Loucy (cell line): ENCODE results near the gene ASTN2.

Experiments
- EZH2phosphoT487 ChIP-seq: fragments of 200-600 bp; IDR thresholded peaks from 2 replicates; pipeline ENCODE4 v1.6.1; 2018; ENCODE audit warnings: antibody characterized with exemption, mild to moderate bottlenecking, moderate library complexity, borderline replicate concordance
- TF ChIP-seq, protein P1 (sequence below): fragments of 200-600 bp; sonication (generic); conservative IDR thresholded peaks from 2 replicates; pipeline ENCODE4 v1.5.1; 2014; ENCODE audit warnings: mild to moderate bottlenecking, antibody characterized with exemption, low read length

DNA sequence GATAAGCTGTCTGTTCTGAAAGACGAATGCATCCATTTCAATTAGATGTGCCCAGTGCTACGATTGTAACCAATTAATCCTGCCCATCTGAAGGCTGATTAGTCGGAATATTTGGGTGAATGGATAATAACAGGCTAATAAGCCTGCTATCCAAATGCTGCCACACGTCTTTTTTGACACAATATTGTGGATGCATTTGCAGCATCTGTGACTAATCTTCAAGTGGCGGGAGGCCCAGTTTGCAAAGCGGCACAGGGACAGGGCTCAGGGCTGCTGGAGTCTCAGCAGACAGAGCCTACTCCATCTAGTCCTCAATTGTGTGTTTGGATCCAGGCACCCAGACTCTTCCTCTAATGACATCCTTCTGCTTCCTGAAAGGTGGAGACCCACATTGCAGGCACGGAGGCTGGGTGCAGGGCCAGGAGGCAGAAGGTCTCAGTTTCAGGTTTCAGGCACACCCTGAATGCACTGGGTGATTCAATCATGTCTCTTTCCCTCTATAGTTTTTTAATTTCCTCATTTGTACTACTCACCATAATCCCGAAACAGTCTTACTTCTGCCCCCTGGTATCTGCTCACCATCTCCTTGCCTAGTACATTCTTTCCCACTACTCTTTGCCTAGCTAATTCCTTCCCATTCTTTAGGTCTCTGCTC, 169.6 kb downstream of the ASTN2 start:
- TF ChIP-seq, protein P1, sequence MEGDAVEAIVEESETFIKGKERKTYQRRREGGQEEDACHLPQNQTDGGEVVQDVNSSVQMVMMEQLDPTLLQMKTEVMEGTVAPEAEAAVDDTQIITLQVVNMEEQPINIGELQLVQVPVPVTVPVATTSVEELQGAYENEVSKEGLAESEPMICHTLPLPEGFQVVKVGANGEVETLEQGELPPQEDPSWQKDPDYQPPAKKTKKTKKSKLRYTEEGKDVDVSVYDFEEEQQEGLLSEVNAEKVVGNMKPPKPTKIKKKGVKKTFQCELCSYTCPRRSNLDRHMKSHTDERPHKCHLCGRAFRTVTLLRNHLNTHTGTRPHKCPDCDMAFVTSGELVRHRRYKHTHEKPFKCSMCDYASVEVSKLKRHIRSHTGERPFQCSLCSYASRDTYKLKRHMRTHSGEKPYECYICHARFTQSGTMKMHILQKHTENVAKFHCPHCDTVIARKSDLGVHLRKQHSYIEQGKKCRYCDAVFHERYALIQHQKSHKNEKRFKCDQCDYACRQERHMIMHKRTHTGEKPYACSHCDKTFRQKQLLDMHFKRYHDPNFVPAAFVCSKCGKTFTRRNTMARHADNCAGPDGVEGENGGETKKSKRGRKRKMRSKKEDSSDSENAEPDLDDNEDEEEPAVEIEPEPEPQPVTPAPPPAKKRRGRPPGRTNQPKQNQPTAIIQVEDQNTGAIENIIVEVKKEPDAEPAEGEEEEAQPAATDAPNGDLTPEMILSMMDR: no peak
- TF ChIP-seq EZH2phosphoT487: no peak
